Astrocyte (in vitro differentiated cells and primary cell): ENCODE data around the gene LYSMD2. TPM values are rescaled to one million over a fixed set of nuclear protein-coding genes. Genes with fewer than 3 reads are reported as not detected.

ENCODE experiments used
- DNase-seq: peaks from one replicate; pipeline ENCODE4 v3.0.0-alpha.2; 2010; ENCODE audit warnings: low read depth
- FAIRE-seq: peaks from 2 replicates; lab custom pipeline; 2011; peaks lifted over from hg19 to GRCh38; lab: Jason Lieb, UNC
- H2AFZ ChIP-seq: 2 replicates; pipeline ENCODE4 v1.6.0; 2012; ENCODE audit warnings: low read depth, low read length, inconsistent platforms
- H3K27ac ChIP-seq: 2 replicates; pipeline ENCODE4 v1.5.1; 2011; ENCODE audit warnings: low read depth, low read length, inconsistent platforms
- H3K27me3 ChIP-seq: 2 replicates; pipeline ENCODE4 v1.6.0; 2011; ENCODE audit warnings: low read length, inconsistent platforms; ENCODE audit not compliant: insufficient read depth
- H3K36me3 ChIP-seq: 2 replicates; pipeline ENCODE4 v1.5.1; 2011; ENCODE audit warnings: low read length, inconsistent platforms; ENCODE audit not compliant: insufficient read depth
- H3K4me1 ChIP-seq: 2 replicates; pipeline ENCODE4 v1.5.1; 2011; ENCODE audit warnings: low read length, inconsistent platforms; ENCODE audit not compliant: insufficient read depth
- H3K4me2 ChIP-seq: 2 replicates; pipeline ENCODE4 v1.6.0; 2012; ENCODE audit warnings: low read length, inconsistent platforms
- H3K4me3 ChIP-seq: 2 replicates; pipeline ENCODE4 v1.5.1; 2011; ENCODE audit warnings: low read depth, mild to moderate bottlenecking, low read length, inconsistent platforms; ENCODE audit not compliant: insufficient read depth
- H3K79me2 ChIP-seq: 2 replicates; pipeline ENCODE4 v1.6.0; 2012; ENCODE audit warnings: mild to moderate bottlenecking, low read length, inconsistent platforms; ENCODE audit not compliant: insufficient read depth
- H3K9ac ChIP-seq: 2 replicates; pipeline ENCODE4 v1.6.0; 2012; ENCODE audit warnings: mild to moderate bottlenecking, low read length, inconsistent platforms
- H3K9me3 ChIP-seq: 2 replicates; pipeline ENCODE4 v1.5.1; 2012; ENCODE audit warnings: low read depth, mild to moderate bottlenecking, low read length, inconsistent platforms; ENCODE audit not compliant: insufficient read depth
- H4K20me1 ChIP-seq: 2 replicates; pipeline ENCODE4 v1.6.0; 2012; ENCODE audit warnings: low read length, inconsistent platforms; ENCODE audit not compliant: insufficient read depth
- H3K27ac Mint-ChIP-seq: one replicate; pipeline ENCODE4 v1.8.0; 2021; ENCODE audit warnings: mild to moderate bottlenecking, mixed read lengths; ENCODE audit not compliant: unreplicated experiment
- H3K27me3 Mint-ChIP-seq: one replicate; pipeline ENCODE4 v1.8.0; 2021; ENCODE audit warnings: low read depth, mixed read lengths; ENCODE audit not compliant: unreplicated experiment
- H3K36me3 Mint-ChIP-seq: one replicate; pipeline ENCODE4 v1.8.0; 2021; ENCODE audit warnings: low read depth, mixed read lengths; ENCODE audit not compliant: unreplicated experiment
- H3K4me1 Mint-ChIP-seq: one replicate; pipeline ENCODE4 v1.8.0; 2021; ENCODE audit warnings: low read depth, mixed read lengths; ENCODE audit not compliant: unreplicated experiment
- H3K4me3 Mint-ChIP-seq: one replicate; pipeline ENCODE4 v1.8.0; 2021; ENCODE audit warnings: mild to moderate bottlenecking, moderate library complexity, mixed read lengths; ENCODE audit not compliant: unreplicated experiment
- H3K9me3 Mint-ChIP-seq: one replicate; pipeline ENCODE4 v1.8.0; 2021; ENCODE audit warnings: mild to moderate bottlenecking, mixed read lengths; ENCODE audit not compliant: unreplicated experiment
- EZH2 ChIP-seq: IDR thresholded peaks from 2 replicates; pipeline ENCODE4 v1.6.1; 2012; ENCODE audit warnings: mild to moderate bottlenecking, low read length, inconsistent platforms; ENCODE audit not compliant: insufficient read depth
- total RNA-seq: library from RNA; stranded (reverse); gene quantifications from 2 replicates; pipeline ENCODE4 v1.2.1, GENCODE V29; 2021
- TF ChIP-seq, protein P1 (sequence below): IDR thresholded peaks from 2 replicates; pipeline ENCODE4 v1.5.1; 2011; ENCODE audit warnings: low read depth, mild to moderate bottlenecking, inconsistent platforms, low read length, moderate library complexity; ENCODE audit not compliant: insufficient read depth

The LYSMD2 gene
- total RNA-seq, 1 donor from 2014 or later, result 3.4 TPM

DNA sequence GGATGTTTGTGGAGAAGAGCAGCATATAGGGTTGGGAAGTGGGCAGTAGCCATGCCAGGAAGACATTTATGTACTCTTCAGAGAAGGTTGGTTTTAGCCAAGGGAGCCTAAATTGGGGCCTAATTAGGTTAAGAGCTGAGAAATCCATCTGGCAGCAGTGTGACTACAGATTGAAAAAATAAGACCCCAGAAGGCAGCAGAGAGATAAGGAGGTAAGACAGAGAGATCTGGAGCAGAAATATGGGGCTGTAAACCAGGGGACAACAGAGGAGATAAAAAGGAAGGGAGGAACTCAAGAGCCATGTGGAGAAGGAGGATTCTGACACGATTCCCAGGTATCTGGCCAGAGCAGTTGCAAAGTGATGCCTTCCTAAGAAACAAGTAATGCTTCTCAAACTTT is 23.3 kb downstream of the LYSMD2 start:
- DNase-seq, result no peak
- Histone ChIP-seq H3K4me1 (no peaks in the 10 kb centered on the region), H3K9ac (no peak overlapping the region), H2AFZ (no peak overlapping the region), H3K27ac (no peak overlapping the region), H3K36me3 (no peaks in the 10 kb centered on the region), H3K4me2 (no peak overlapping the region), H3K27me3 (no peaks in the 10 kb centered on the region), H4K20me1 (no peaks in the 10 kb centered on the region), H3K4me3 (no peak overlapping the region), H3K79me2 (no peaks in the 10 kb centered on the region), H3K9me3 (peaks cover 3% of the 10 kb centered on the region)
- Mint-ChIP-seq H3K36me3 (no peaks in the 10 kb centered on the region), H3K27ac (no peak overlapping the region), H3K9me3 (no peaks in the 10 kb centered on the region), H3K27me3 (peaks cover 7% of the 10 kb centered on the region), H3K4me1 (no peaks in the 10 kb centered on the region), H3K4me3 (no peak overlapping the region)
- no peak for TF ChIP-seq EZH2
- TF ChIP-seq, protein P1, sequence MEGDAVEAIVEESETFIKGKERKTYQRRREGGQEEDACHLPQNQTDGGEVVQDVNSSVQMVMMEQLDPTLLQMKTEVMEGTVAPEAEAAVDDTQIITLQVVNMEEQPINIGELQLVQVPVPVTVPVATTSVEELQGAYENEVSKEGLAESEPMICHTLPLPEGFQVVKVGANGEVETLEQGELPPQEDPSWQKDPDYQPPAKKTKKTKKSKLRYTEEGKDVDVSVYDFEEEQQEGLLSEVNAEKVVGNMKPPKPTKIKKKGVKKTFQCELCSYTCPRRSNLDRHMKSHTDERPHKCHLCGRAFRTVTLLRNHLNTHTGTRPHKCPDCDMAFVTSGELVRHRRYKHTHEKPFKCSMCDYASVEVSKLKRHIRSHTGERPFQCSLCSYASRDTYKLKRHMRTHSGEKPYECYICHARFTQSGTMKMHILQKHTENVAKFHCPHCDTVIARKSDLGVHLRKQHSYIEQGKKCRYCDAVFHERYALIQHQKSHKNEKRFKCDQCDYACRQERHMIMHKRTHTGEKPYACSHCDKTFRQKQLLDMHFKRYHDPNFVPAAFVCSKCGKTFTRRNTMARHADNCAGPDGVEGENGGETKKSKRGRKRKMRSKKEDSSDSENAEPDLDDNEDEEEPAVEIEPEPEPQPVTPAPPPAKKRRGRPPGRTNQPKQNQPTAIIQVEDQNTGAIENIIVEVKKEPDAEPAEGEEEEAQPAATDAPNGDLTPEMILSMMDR, result no peak
- no peak for FAIRE-seq

DNA sequence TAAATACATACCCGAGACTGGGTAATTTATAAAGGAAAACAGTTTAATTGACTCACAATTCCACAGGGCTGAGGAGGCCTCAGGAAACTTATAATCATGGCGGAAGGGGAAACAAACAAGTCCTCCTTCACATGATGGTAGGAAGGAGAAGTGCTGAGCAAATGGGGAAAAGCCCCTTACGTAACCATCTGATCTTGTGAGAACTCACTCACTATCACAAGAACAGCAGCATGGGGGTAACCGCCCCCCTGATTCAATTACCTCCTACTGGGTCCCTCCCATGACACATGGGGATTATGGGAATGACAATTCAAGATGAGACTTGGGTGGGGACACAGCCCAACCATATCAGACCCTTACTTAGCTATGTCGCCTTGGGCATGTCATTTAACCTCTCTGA is 28.4 kb downstream of the LYSMD2 start:
- H3K4me3 Mint-ChIP-seq, result no peak overlapping the region
- FAIRE-seq, result no peak
- Histone ChIP-seq H2AFZ (no peak overlapping the region), H3K79me2 (no peaks in the 10 kb centered on the region), H3K36me3 (no peaks in the 10 kb centered on the region), H3K4me2 (no peak overlapping the region), H3K4me1 (no peaks in the 10 kb centered on the region), H3K4me3 (no peak overlapping the region), H3K9ac (no peak overlapping the region), H3K27me3 (peaks cover 3% of the 10 kb centered on the region), H3K9me3 (peaks cover 3% of the 10 kb centered on the region), H4K20me1 (no peaks in the 10 kb centered on the region), H3K27ac (no peak overlapping the region)
- H3K36me3 Mint-ChIP-seq, result no peaks in the 10 kb centered on the region
- peaks cover 3% of the 10 kb centered on the region for H3K27me3 Mint-ChIP-seq
- H3K9me3 Mint-ChIP-seq, result no peaks in the 10 kb centered on the region
- no peak overlapping the region for H3K27ac Mint-ChIP-seq
- no peak for DNase-seq
- peaks cover 4% of the 10 kb centered on the region for H3K4me1 Mint-ChIP-seq
- no peak for TF ChIP-seq EZH2
- TF ChIP-seq, protein P1, result no peak

DNA sequence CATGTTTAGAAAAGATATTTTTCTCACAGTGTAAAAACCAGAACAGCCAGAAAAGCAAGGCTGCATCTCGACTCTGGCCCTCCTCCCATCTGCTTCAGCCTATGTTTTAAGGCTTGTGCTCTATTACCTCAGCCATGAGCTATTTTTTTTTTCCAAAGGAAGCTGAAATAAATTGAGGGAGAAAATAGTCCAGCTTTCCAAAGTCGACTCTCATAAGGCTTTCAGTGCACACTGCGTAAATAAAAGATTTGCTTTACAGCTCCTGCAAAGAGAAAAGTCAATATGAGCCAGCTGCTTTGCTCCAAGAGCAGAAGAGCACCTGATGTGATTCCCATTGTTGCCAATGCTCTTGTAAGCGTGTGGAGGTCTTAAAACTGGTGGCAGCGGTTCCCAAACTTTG is 29.4 kb downstream of the LYSMD2 start:
- FAIRE-seq, result no peak
- H3K4me1 Mint-ChIP-seq, result peaks cover 4% of the 10 kb centered on the region
- no peak overlapping the region for H3K27ac ChIP-seq

More for the DNA sequence above, 29.4 kb downstream of the LYSMD2 start:
- Mint-ChIP-seq H3K27me3 (peaks cover 3% of the 10 kb centered on the region), H3K36me3 (no peaks in the 10 kb centered on the region), H3K9me3 (no peaks in the 10 kb centered on the region), H3K27ac (no peak overlapping the region), H3K4me3 (no peak overlapping the region)
- DNase-seq, result no peak
- TF ChIP-seq EZH2, result no peak
- TF ChIP-seq, protein P1, result no peak
- H3K4me3 ChIP-seq, result no peak overlapping the region
- no peak overlapping the region for H2AFZ ChIP-seq
- no peaks in the 10 kb centered on the region for H3K4me1 ChIP-seq
- H3K4me2 ChIP-seq, result no peak overlapping the region
- peaks cover 3% of the 10 kb centered on the region for H3K9me3 ChIP-seq
- no peaks in the 10 kb centered on the region for H3K79me2 ChIP-seq
- no peaks in the 10 kb centered on the region for H4K20me1 ChIP-seq
- H3K9ac ChIP-seq, result no peak overlapping the region
- H3K27me3 ChIP-seq, result peaks cover 6% of the 10 kb centered on the region
- no peaks in the 10 kb centered on the region for H3K36me3 ChIP-seq
